SJSA1 (cell line): ENCODE measurements around the gene WFDC1. TPM values are rescaled to one million over a fixed set of nuclear protein-coding genes. Genes with fewer than 3 reads are reported as not detected.

Source experiments
- DNase-seq, 2 experiments: peaks; one replicate each; pipeline ENCODE4 v3.0.0-alpha.2; 2015 to 2020; ENCODE audit warnings: low spot score in 2 of 2, low read depth in 1 of 2
- H3K27ac ChIP-seq: fragments of 250-450 bp; sonication (Bioruptor Pico); 2 replicates; pipeline ENCODE4 v1.5.1; 2020; ENCODE audit warnings: mild to moderate bottlenecking, moderate library complexity
- H3K27me3 ChIP-seq: fragments of 250-450 bp; sonication (Bioruptor Pico); replicated peaks from 2 replicates; pipeline ENCODE4 v1.5.1; 2020; ENCODE audit warnings: mild to moderate bottlenecking, moderate library complexity
- H3K36me3 ChIP-seq: fragments of 250-450 bp; sonication (Bioruptor Pico); 2 replicates; pipeline ENCODE4 v1.5.1; 2020; ENCODE audit warnings: mild to moderate bottlenecking
- H3K4me1 ChIP-seq: fragments of 250-450 bp; sonication (Bioruptor Pico); replicated peaks from 2 replicates; pipeline ENCODE4 v1.6.1; 2021; ENCODE audit warnings: mild to moderate bottlenecking
- H3K4me3 ChIP-seq: fragments of 250-450 bp; sonication (Bioruptor Pico); 2 replicates; pipeline ENCODE4 v1.5.1; 2020; ENCODE audit warnings: mild to moderate bottlenecking
- H3K9me3 ChIP-seq: fragments of 250-450 bp; sonication (Bioruptor Pico); replicated peaks from 2 replicates; pipeline ENCODE4 v1.5.1; 2020; ENCODE audit warnings: mild to moderate bottlenecking
- total RNA-seq: library from RNA; depleted of rRNA; stranded (reverse); fragments of >200 nt; shearing (Covaris generic); gene quantifications from 2 replicates; pipeline ENCODE4 v1.2.3, GENCODE V29; 2014

WFDC1 gene
- total RNA-seq, 1 experiment from 2014 or later = 143 TPM

DNA sequence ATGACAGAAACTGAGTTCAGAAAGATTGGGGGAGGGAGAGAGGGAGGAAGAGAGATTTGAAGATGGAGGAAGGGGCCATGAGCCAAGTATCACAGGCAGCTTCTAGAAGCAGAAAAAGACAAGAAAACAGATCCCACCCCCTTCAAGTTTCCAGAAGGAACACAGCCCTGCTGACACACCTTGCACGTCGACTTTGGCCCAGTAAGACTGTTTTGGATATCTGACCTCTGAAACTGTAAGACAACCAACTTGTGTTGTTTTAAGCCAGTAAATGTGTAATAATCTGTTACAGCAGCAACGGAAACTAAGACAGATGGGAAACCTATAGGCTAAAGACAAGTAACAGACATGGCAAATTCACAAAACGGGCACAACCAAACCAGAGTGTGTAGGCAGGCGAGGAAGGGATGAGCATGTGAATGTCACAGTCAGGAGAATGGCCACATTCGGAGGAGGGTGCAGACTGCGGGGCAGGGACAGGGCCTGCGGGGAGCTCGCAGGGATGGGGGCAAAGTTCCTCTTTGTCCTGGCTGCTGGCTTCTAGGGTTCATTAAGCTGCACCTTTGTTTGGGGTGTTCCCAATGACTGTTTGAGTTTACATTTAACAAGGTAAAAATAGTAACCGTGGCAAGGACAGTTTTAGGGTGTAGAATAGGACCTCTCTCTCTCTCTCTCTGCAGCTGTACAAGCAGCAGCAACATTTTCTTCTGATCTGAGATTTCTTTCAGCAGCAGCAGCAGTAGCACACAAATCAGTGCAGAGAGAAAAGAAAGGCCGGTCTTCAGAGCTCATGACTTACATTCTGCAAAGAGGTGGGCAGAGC lies 55.4 kb downstream of the WFDC1 start:
- Histone ChIP-seq H3K9me3 (0 out of 2 replicates have a peak, but pooled peaks cover 3% of the 10 kb centered on the region), H3K4me3 (no peak overlapping the region), H3K36me3 (no peaks in the 10 kb centered on the region), H3K27me3 (0 out of 2 replicates have a peak, but pooled peaks cover 3% of the 10 kb centered on the region), H3K4me1 (no peaks in the 10 kb centered on the region), H3K27ac (no peak overlapping the region)
- no peak for DNase-seq

DNA sequence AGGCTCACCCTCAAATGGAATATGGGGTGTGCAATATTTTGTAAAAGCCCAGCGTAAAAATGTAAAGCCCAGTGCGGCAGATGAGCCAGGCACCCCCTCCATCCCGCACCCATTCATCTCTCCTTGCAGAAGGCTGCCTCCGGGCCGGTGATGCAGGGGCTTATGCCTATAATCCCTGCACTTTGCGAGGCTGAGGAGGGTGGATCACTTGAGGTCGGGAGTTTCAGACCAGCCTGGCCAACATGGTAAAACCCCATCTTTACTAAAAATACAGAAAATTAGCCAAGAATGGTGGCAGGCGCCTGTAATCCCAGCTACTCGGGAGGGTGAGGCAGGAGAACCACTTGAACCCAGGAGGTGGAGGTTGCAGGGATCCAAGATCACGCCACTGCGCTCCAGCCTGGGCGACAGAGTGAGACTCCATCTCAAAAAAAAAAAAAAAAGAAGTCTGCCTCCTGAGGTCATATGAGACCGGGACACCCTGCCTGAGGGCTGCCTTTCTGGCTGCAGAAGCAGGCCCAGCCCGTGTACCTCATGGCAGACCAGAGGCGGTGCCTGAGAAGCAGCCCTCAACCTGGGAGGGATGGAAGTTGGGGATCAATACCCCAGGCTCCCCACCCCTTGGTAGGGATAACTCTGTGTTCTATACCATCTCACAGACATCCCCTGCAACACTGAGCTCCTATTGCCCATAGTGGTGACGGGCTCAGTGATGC lies 56.2 kb downstream of the WFDC1 start:
- H3K4me3 ChIP-seq = no peak overlapping the region
- peaks cover 3% of the 10 kb centered on the region for H3K4me1 ChIP-seq
- 0 out of 2 replicates have a peak, but pooled peaks cover 3% of the 10 kb centered on the region for H3K27me3 ChIP-seq
- H3K36me3 ChIP-seq = no peaks in the 10 kb centered on the region
- no peak for DNase-seq
- 0 out of 2 replicates have a peak, but pooled peaks cover 3% of the 10 kb centered on the region for H3K9me3 ChIP-seq
- H3K27ac ChIP-seq = no peak overlapping the region

DNA sequence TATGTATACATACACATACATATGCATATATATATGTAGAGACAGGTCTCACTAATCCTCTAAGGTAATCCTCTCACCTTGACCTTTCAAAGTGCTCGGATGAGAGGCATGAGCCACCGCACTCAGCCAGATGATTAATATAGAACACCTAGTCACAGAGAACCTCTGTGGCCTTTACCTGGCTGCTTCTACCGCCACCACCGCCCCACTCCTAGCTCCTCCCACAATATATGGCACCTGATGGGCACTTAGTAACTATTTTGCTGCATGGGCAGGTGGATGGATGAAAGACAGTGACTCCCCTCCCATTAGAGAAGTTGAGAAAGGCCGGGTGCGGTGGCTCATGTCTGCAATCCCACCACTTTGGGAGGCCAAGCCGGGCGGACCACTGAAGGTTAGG lies 57.0 kb downstream of the WFDC1 start:
- H3K27me3 ChIP-seq = 0 out of 2 replicates have a peak, but pooled peaks cover 3% of the 10 kb centered on the region
- H3K4me3 ChIP-seq = no peak overlapping the region
- no peak overlapping the region for H3K27ac ChIP-seq
- 0 out of 2 replicates have a peak, but pooled peaks cover 3% of the 10 kb centered on the region for H3K9me3 ChIP-seq
- peaks cover 11% of the 10 kb centered on the region for H3K4me1 ChIP-seq
- DNase-seq = no peak
- no peaks in the 10 kb centered on the region for H3K36me3 ChIP-seq

DNA sequence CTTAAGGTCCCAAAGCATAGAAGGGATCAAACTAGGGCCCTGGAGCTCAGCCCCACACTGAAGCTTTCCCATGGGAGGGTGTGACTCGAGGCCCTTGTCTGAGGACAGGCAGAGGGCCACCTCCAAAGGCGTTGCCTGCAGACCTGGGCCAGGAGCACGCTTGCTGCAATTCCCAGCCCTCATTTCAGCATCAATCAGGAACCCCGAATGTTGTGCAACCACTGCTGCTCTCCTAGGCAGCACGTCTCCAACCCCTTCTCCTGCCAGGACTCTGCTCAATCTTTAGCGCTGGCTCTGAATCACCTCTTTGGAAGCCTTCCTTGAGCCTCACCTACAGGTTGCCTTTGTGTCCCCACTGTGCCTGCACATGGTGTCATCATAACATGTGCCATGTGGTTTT lies 59.6 kb downstream of the WFDC1 start:
- Histone ChIP-seq H3K27me3 (no peaks in the 10 kb centered on the region), H3K36me3 (no peaks in the 10 kb centered on the region), H3K4me3 (no peak overlapping the region), H3K27ac (no peak overlapping the region), H3K4me1 (peaks cover 27% of the 10 kb centered on the region), H3K9me3 (0 out of 2 replicates have a peak, but pooled peaks cover 3% of the 10 kb centered on the region)
- DNase-seq = no peak

DNA sequence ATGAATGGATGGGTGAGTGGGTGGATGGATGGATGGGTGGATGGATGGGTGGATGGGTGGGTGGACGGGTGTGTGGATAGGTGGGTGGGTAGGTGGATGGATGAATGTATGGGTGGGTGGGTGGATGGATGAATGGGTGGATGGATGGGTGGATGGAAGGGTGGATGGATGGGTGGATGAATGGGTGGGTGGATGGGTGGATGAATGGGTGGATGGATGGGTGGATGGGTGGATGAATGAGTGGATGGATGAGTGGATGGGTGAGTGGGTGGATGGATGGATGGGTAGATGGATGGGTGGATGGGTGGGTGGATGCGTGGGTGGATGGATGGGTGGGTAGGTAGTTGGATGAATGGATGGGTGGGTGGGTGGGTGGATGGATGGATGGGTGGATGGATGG lies 60.5 kb downstream of the WFDC1 start:
- Histone ChIP-seq H3K4me1 (peaks cover 29% of the 10 kb centered on the region), H3K27ac (no peak overlapping the region), H3K36me3 (no peaks in the 10 kb centered on the region), H3K9me3 (0 out of 2 replicates have a peak, but pooled peaks cover 3% of the 10 kb centered on the region), H3K27me3 (no peaks in the 10 kb centered on the region), H3K4me3 (no peak overlapping the region)
- no peak for DNase-seq

DNA sequence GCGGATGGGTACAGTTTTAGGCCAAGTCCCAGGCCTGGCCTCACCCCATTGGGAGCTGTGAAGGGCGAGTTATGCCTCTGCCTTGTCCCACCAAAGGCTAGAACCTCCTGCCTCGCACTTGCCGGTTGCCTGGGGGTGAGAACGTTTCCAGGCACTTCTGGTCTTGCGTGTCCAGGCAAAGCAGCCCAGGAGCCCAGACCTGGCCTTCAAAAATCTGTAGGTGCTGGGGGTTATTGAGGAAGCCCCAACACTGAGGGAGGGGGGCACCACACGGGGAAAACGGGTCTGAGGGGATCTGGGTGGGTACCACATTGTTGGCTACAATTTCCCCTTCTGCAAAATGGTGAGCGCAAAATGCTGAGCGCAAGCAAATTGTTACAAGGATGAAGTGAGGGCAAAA lies 61.5 kb downstream of the WFDC1 start:
- H3K4me1 ChIP-seq = peaks cover 33% of the 10 kb centered on the region
- H3K36me3 ChIP-seq = no peaks in the 10 kb centered on the region
- no peak overlapping the region for H3K4me3 ChIP-seq
- H3K27ac ChIP-seq = peak overlapping the region; percentile 31; the same call in 1 of the 2 replicates
- H3K27me3 ChIP-seq = no peaks in the 10 kb centered on the region
- no peak for DNase-seq
- 0 out of 2 replicates have a peak, but pooled peaks cover 3% of the 10 kb centered on the region for H3K9me3 ChIP-seq

DNA sequence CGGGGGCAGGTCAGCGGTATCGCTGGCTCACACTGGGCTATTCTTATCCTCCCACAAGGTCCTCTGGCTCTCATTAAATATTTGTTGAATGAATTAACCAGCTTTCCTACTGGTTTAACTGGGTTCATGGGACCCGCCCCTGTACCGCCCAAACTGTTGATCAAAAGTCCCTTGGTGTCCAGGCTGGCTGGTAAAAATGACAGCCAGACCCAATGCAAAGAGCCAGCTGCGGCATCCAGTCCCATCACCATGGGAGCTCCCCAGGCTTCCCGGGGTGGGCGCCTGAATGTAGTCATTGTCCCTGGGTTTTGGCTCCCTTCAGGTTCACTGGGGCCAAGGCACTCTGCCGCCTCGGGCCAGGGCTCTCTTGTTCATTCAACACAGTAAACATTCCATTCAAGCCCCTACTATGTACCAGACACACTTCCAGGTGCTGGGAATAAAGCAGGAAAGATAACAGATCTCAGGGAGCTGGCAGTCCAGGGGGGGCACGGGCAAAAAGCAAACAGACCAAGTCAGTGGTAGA lies 62.0 kb downstream of the WFDC1 start:
- Histone ChIP-seq H3K27ac (peak overlapping the region; percentile 31), H3K9me3 (0 out of 2 replicates have a peak, but pooled peaks cover 3% of the 10 kb centered on the region), H3K4me1 (peaks cover 33% of the 10 kb centered on the region), H3K27me3 (no peaks in the 10 kb centered on the region), H3K36me3 (no peaks in the 10 kb centered on the region), H3K4me3 (no peak overlapping the region)
- DNase-seq = peak in 1 of 2 experiments; percentile 69

DNA sequence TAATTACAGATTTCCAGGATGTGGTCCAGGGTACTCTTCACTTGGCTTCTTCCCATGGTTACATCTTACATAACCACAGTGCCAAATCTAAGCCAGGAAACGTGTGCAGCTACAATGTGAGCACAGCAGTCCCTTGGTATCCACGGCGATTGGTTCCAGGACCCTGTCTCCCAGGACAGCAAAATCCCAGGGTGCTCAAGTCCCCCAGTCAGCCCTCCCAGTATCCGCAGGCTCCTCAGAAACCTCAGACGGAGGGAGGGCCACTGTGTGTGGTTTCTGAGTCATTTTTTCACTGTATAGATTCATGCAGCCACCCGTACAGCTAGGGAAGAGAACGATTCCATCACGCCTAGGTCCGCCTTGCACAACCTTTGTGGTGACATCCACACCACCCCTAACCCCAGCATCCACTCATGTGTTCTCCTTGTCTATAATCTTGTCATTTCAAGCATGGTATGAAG lies 62.5 kb downstream of the WFDC1 start:
- no peaks in the 10 kb centered on the region for H3K36me3 ChIP-seq
- H3K27ac ChIP-seq = peak overlapping the region; percentile 31
- H3K27me3 ChIP-seq = no peaks in the 10 kb centered on the region
- DNase-seq = peak; percentile 87 to 90
- H3K4me1 ChIP-seq = peaks cover 33% of the 10 kb centered on the region
- 0 out of 2 replicates have a peak, but pooled peaks cover 3% of the 10 kb centered on the region for H3K9me3 ChIP-seq
- no peak overlapping the region for H3K4me3 ChIP-seq

DNA sequence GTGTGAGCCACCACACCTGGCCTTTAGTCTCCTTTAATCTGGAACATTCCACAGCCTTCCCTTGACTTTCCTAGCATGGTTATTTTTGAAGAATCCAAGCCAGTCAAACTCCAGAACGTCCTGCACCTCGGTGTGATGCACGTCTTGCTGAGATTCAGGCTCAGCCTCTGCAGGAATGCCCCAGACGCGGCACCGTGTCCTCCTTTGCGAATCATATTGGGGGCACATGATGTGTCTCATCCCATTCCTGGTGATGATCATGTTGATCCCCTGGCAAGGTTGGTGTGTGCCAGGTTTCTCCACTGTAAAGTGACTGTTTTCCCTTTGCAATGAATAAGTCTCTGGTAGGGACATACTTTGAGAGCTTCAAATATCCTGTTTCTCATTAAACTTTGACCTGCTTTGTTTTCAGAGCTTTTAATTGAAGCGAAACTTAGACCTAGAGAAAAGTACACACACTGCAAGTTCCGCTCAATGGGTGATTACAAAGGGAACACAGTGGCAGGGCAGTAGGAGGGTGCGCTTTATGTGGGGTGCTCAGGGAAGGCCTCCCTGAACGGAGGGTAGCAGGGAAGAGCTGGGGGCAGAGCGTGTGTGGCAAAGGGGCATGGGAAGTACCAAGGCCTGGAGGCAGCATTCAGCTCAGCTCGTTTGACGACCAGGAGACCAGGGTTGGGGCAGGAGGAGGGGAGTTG lies 64.1 kb downstream of the WFDC1 start:
- DNase-seq = no peak
- no peaks in the 10 kb centered on the region for H3K27me3 ChIP-seq

DNA sequence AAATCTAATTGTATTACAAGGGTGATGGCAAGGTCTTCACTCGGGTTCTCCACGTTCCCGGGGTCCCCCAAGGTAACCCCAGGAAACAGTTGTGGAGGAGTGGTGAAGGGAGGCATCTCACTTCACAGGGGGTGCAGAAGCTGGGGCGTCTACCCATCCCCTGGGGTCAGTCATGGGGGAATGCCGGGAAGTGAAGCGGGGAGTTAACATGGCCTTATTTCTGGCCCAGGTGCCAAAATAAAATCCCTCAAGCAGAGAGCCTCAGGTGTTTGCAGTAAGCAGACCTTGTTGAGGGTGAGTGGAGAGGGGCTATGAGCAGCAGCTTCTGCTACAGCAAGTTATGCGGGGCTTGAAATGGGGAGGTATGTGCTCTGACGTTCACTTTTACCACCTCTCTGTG lies 64.6 kb downstream of the WFDC1 start:
- 0 out of 2 replicates have a peak, but pooled peaks cover 2% of the 10 kb centered on the region for H3K9me3 ChIP-seq

More for the DNA sequence above, 64.1 kb downstream of the WFDC1 start:
- H3K36me3 ChIP-seq = no peaks in the 10 kb centered on the region
- 0 out of 2 replicates have a peak, but pooled peaks cover 3% of the 10 kb centered on the region for H3K9me3 ChIP-seq
- H3K4me1 ChIP-seq = peaks cover 33% of the 10 kb centered on the region
- no peak overlapping the region for H3K27ac ChIP-seq
- H3K4me3 ChIP-seq = no peak overlapping the region

DNA sequence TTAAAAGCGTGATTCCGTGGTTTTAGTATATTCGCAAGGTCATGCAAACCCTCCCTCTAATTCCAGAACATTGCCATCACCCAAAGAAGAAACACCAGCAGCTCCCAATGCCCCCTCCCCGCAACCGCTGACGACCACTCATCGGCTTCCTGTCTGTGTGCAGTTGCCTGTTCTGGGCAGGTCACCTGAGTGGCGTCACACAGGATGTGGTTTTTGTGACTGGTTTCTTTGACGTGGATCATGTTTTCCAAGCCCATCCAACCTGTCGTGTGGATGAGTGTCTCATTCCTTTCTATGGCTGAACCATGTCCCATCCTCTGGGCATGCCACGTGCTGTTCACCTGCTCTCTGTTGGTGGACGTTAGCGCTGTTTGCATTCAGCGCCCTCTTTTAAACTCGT lies 65.5 kb downstream of the WFDC1 start:
- H3K4me1 ChIP-seq = peaks cover 33% of the 10 kb centered on the region
- DNase-seq = no peak
- no peaks in the 10 kb centered on the region for H3K36me3 ChIP-seq
- H3K9me3 ChIP-seq = no peaks in the 10 kb centered on the region
- H3K27me3 ChIP-seq = no peaks in the 10 kb centered on the region
- H3K27ac ChIP-seq = no peak overlapping the region
- no peak overlapping the region for H3K4me3 ChIP-seq

More for the DNA sequence above, 64.6 kb downstream of the WFDC1 start:
- H3K27ac ChIP-seq = no peak overlapping the region
- no peaks in the 10 kb centered on the region for H3K36me3 ChIP-seq
- H3K27me3 ChIP-seq = no peaks in the 10 kb centered on the region
- no peak for DNase-seq
- peaks cover 33% of the 10 kb centered on the region for H3K4me1 ChIP-seq
- no peak overlapping the region for H3K4me3 ChIP-seq

DNA sequence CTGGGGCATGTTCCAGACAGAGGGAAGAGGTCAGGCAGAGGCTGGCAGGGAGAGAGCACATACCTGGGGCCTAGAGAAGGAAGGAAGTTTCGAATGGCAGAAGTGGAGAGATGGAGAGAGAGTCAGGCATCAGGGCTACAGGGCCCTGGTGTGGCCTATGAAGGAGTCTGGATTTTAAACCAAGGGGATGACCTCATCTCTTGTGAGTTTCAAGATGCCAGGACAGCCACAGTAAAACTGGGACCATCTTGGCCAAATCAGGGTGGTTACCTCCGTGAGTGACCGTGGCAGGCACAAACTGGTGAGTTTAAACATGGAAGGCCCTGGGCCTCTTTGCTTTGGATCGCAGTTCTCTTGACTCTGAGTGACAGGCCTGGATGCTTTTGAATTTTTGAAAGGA lies 66.1 kb downstream of the WFDC1 start:
- H3K27ac ChIP-seq = no peak overlapping the region
- no peak for DNase-seq
- no peaks in the 10 kb centered on the region for H3K36me3 ChIP-seq
- H3K4me1 ChIP-seq = peaks cover 31% of the 10 kb centered on the region
- no peaks in the 10 kb centered on the region for H3K27me3 ChIP-seq
- no peak overlapping the region for H3K4me3 ChIP-seq
- no peaks in the 10 kb centered on the region for H3K9me3 ChIP-seq

DNA sequence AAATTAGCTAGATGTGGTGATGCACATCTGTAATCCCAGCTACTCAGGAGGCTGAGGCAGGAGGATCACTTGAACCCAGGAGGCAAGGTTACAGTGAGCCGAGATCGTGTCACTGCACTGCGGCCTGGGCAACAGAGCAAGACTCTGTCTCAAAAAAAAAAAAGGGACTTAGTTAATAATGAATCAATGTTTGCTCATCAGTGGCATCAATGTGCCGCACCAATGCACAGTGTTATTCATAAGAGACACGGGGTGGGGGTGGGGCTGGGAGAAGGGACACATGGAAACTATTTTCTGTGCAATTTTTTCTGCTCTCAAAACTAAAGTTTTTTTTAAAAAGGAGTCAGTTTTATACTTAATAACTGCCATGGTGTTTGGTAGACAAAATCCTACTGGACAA lies 66.9 kb downstream of the WFDC1 start:
- Histone ChIP-seq H3K27me3 (peaks cover 2% of the 10 kb centered on the region; the same call in 1 of the 2 replicates), H3K4me3 (no peak overlapping the region), H3K36me3 (no peaks in the 10 kb centered on the region), H3K9me3 (no peaks in the 10 kb centered on the region), H3K4me1 (peaks cover 23% of the 10 kb centered on the region), H3K27ac (no peak overlapping the region)
- DNase-seq = no peak
